Measurements from ENCODE around the gene TNRC6A.

DNA sequence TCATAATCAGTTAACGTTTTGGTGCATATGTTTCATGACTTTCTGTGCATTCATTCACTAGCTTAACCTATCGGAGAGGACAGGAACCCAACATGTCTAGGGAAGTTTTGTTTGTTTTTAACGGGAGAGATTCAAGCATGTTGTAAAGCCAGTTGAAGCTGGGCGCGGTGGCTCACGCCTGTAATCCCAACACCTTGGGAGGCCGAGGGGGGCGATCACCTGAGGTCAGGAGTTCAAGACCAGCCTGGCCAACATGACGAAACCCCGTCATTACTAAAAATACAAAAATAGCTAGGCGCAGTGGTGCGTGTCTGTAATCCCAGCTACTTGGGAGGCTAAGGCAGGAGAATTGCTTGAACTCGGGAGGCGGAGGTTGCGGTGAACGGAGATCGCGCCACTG, 1.4 kb upstream of the TNRC6A start:
- TF ChIP-seq, protein P1, sequence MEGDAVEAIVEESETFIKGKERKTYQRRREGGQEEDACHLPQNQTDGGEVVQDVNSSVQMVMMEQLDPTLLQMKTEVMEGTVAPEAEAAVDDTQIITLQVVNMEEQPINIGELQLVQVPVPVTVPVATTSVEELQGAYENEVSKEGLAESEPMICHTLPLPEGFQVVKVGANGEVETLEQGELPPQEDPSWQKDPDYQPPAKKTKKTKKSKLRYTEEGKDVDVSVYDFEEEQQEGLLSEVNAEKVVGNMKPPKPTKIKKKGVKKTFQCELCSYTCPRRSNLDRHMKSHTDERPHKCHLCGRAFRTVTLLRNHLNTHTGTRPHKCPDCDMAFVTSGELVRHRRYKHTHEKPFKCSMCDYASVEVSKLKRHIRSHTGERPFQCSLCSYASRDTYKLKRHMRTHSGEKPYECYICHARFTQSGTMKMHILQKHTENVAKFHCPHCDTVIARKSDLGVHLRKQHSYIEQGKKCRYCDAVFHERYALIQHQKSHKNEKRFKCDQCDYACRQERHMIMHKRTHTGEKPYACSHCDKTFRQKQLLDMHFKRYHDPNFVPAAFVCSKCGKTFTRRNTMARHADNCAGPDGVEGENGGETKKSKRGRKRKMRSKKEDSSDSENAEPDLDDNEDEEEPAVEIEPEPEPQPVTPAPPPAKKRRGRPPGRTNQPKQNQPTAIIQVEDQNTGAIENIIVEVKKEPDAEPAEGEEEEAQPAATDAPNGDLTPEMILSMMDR (IDR thresholded peaks at IDR 0.05; ENCODE audit: low read depth, low read length, missing input control), result no peak
- TF ChIP-seq, protein P2, sequence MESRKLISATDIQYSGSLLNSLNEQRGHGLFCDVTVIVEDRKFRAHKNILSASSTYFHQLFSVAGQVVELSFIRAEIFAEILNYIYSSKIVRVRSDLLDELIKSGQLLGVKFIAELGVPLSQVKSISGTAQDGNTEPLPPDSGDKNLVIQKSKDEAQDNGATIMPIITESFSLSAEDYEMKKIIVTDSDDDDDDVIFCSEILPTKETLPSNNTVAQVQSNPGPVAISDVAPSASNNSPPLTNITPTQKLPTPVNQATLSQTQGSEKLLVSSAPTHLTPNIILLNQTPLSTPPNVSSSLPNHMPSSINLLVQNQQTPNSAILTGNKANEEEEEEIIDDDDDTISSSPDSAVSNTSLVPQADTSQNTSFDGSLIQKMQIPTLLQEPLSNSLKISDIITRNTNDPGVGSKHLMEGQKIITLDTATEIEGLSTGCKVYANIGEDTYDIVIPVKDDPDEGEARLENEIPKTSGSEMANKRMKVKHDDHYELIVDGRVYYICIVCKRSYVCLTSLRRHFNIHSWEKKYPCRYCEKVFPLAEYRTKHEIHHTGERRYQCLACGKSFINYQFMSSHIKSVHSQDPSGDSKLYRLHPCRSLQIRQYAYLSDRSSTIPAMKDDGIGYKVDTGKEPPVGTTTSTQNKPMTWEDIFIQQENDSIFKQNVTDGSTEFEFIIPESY (IDR thresholded peaks at IDR 0.05), result no peak
- TF ChIP-seq, protein P3, sequence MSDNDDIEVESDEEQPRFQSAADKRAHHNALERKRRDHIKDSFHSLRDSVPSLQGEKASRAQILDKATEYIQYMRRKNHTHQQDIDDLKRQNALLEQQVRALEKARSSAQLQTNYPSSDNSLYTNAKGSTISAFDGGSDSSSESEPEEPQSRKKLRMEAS (IDR thresholded peaks at IDR 0.05), result no peak
- TF ChIP-seq RAD21 (IDR thresholded peaks at IDR 0.05) (no peak), YY1 (IDR thresholded peaks at IDR 0.05) (no peak), RXRA (IDR thresholded peaks at IDR 0.05) (no peak), TAF1 (conservative IDR thresholded peaks at IDR 0.05) (no peak), SP1 (IDR thresholded peaks at IDR 0.05) (no peak), FOXA1 (IDR thresholded peaks at IDR 0.05) (no peak), GABPA (IDR thresholded peaks at IDR 0.05 in 1 of 2, conservative IDR thresholded peaks at IDR 0.05 in 1 of 2) (no peak)
- TF ChIP-seq, protein P4, sequence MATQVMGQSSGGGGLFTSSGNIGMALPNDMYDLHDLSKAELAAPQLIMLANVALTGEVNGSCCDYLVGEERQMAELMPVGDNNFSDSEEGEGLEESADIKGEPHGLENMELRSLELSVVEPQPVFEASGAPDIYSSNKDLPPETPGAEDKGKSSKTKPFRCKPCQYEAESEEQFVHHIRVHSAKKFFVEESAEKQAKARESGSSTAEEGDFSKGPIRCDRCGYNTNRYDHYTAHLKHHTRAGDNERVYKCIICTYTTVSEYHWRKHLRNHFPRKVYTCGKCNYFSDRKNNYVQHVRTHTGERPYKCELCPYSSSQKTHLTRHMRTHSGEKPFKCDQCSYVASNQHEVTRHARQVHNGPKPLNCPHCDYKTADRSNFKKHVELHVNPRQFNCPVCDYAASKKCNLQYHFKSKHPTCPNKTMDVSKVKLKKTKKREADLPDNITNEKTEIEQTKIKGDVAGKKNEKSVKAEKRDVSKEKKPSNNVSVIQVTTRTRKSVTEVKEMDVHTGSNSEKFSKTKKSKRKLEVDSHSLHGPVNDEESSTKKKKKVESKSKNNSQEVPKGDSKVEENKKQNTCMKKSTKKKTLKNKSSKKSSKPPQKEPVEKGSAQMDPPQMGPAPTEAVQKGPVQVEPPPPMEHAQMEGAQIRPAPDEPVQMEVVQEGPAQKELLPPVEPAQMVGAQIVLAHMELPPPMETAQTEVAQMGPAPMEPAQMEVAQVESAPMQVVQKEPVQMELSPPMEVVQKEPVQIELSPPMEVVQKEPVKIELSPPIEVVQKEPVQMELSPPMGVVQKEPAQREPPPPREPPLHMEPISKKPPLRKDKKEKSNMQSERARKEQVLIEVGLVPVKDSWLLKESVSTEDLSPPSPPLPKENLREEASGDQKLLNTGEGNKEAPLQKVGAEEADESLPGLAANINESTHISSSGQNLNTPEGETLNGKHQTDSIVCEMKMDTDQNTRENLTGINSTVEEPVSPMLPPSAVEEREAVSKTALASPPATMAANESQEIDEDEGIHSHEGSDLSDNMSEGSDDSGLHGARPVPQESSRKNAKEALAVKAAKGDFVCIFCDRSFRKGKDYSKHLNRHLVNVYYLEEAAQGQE (IDR thresholded peaks at IDR 0.05), result no peak

Measured in liver (tissue), 3 donors.